Medulla oblongata (tissue), 1 donor: ENCODE results near the gene GULP1.
"Not testable (repeated sequence)": the region's sequence is repeated elsewhere in the genome, so short reads cannot be mapped to it uniquely, and the experiment has no call there.

Experiments
- DNase-seq: peaks from one replicate; pipeline ENCODE4 v3.0.0-alpha.2; 2015; ENCODE audit errors: extremely low spot score

The GULP1 gene

DNA sequence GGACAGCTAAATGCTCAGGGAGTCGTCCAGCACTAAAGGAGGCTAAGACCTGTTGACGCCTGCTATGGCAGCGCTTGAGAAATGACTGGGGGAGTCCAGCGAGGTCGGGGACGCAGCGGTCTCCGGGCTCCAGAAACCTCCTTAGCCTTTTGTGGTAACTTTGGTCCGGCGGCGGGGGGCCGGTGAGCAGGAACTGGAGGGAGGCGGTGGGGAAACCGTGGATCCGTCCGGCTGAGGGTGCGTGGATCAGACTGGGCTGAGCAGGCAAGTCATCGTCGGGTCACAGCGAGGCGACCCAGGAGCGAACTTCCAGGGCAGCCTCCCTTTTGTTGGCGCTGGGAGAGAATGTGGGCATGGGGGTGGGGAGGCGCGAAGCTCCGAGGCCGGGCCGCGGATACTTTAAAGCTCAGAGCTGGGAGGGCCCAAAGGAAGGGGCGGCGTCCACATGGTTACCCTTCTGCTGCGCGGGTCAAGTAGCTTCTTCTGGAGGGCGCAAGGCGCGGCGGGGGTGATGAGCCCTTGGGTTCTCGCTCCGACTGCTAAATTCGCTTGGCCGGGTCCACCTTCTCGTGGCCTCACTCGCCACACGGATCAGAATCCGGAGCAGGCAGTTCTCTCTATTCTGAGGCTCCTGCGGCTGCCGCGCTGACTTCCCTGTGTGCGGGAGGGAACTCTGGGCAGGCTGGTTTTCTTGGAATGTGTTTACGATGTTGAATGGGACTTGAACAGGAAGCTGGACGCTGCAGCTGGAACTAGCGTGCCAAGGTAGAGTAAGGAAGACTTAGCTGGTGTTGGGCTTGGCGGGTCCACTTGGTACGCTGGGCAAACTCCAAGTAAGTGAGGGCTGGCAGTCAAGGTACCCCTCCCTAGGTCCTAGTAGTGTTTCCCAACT is 920 bp downstream of the GULP1 start:
- peak; percentile 26 for DNase-seq

DNA sequence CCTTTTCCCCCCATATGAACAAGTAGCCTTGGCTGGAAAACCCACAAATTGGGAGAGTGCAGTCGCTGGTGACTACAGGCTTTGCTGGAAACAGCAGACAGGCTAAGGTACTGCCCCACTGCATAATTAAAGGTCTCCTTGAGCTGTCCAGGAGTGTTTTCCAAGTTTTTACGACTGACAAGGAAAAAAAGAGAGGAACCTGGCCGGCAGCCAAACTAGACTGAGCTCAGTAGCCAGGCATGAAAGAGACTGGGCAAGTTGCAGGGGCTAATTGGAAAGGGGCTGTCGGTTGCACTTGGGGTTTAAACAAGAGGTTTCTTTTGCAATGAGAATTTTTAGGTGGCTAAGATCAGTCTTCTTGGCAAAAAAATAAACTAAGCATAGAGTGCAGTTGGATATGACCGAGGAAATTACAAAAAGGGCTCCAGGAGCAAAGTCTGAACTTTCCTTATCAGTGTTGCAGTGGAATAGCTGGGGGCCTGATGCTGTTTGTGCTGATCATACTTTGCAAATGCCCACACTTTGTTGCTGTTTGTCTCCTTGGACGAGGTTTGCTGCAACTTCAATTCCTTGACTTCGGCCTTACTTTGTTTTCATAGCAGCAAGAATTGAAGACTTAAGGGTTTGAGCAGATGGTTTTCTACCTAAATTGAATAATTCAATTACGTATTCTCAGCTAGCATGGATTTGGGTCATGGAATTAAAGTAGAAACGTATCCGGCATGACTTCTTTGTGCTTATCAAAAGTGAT is 2.1 kb downstream of the GULP1 start:
- peak; percentile 56 for DNase-seq

DNA sequence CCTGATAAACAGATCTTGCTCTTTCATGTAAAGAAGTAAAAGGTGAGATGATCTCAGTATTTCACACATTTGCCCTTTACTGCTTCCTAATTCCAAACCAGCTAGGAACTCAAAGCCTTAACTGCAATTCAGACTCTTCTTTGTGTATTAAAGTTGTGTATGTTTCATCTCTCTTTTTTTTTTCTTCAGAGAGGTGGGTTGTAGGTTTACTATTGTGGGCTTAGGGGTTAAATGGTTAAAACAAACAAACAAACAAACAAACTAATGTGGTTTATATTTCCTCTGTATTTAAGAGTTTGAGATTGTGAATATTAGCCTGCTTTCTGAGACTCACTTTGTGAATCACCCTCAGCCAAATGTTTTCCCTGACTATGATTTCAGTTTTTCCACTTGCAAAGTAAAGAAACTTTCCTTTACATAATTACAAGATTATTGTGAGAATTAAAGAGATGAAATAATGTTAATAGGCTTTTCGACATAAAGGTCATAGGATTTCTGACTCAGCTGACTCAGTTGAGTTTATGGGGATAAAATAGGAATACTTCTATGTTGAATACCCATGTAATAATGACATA is 2.8 kb downstream of the GULP1 start:
- DNase-seq = no peak

DNA sequence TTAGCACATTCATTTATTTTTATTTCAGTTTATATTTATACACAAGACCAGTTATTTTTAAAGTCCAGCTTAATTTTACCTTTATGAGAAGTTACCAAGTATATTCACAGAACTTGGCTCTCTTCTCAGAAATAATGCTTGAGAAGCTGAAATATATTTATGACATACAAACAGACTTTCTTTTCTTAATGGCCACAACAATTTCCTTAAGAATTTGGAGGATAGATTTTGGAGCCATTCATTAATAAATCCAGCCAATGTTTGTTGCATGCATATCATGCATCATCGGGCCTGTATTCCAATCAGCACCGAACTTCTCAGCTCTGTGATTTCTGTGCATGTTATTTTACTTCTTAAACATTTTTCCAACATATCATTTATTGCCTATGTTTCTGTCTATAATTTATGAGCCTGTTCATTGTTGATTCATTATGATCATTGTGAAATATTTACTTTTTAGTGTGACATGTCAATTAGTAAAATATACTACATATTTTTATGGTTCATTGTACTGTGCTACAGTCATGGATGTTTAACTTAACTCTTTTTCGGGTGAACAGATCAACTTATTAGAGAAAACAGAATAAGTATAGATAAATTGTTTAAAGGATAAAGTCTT is 3.5 kb downstream of the GULP1 start:
- DNase-seq = no peak

DNA sequence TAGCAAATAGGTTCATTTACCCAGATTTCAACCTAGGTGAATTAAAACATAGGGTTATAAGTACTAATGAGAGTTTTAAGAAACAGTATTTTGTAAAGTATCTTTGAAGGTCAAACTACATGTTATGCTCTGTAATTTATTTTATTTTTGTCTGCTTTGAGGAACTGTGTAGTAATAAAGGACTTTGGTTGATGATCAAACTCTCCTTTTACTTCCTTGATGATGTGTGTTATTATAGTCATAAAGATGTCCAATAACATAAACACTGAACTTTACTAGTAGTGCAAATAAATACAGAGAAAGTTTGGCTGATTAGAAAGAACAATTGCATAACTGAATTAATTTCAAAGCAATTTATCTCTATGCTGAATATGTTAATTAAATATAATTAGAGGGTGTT is 6.3 kb downstream of the GULP1 start:
- no peak for DNase-seq

DNA sequence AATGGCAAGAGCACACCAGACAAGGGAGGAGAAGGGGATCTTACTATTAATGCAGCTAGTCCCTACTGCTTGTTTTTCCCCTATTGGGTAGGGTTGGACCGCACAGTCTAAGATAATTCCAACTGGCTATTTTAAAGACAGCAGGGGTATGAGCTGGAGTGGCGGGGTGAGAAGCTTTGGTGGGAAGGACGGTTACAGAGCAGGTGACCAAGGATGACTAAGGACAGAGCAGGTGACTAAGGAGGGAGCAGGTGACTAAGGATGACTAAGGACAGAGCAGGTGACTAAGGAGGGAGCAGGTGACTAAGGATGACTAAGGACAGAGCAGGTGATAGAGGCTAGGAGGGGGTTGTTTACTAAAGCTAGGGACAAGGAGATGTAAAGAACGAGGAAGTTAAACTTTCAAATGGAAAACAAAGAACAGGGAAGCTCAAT is 7.3 kb downstream of the GULP1 start:
- not testable (repeated sequence) for DNase-seq

DNA sequence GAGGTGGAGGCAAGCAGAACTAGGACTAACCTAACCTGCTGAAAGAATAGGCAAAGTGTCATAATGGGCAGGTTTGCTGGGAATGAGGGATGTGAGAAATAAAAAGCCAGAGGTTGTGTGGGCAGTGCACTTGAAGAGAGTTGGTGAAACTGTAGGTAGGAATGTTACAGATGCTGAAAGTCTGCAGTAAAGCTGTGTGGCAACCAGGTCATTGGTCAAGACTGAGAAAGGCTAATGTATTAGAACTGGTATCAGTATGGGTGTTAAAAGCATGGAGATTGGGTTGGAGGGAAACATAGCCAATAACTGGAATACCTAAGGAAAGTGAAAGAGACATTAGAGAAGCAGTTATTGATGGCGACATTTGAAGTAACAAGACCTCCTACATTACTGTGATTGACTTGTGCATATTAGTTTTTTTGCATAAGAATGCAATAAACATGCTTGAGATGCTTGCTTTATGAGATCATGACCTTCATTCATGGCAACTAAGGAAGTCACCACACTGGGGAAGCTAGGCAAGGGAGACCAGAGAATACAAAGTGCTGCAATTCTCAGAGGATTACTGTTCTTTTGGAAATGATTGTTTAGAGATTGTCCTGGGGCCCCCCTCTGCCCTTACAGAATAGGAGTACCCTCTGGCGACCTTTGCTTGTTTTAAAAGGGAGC is 11.8 kb downstream of the GULP1 start:
- no peak for DNase-seq

DNA sequence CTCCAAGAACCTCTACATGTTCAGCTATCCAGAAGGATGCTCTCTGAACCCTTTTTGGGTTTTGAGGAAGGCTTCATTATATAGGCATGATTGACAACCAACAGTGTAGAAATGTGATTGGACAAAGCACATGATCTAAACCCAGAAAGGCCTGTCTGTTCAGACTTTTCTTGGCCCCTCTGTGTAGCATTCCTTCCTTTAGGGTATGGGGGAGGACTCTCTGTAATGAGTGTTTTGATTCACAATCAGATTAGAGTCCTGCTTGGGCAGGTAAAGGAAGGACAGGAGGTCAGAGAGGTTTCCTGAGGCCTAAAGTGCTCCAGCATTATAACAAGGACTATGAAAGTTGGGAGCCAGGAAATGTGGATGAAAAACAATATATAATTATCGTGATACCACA is 13.6 kb downstream of the GULP1 start:
- DNase-seq = no peak

DNA sequence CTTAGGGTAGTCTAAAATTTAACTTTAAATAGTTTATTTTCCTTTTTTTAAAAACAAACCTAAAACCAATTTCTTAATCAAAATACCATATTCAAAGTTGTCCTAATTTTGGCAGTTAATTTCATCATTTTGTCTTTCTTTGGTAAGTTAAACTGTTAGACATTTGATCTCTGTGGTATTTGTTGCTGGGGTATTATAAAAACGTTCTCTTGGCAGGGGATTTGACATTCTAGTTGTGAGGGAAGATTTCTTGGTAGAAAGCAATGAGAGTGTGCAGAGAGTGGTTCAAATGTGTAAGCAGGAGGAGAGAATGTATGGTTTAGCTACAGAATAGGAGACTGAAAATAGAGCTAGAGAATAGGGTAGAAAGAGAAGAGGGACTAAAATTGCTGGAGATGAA is 14.6 kb downstream of the GULP1 start:
- DNase-seq = no peak

DNA sequence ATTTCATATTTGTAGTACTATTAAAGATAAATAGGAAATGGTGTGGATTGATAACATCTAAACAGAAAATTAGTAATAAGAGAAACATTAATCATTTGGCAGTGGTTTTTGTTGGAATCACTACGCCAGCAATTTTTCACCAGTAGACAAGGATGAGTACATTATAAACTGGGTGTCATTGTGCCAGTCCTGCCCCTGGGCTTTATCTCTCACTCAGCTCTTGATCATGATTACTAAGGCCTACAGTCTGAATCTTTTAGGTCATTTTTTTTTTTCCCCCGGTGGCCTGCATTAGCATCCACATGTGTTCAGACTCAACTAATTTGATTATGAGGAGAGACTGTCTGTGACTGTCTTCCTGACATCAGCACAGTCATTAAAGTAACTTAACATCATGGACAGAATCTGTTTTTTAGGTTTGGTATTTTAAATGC is 16.2 kb downstream of the GULP1 start:
- DNase-seq = no peak

DNA sequence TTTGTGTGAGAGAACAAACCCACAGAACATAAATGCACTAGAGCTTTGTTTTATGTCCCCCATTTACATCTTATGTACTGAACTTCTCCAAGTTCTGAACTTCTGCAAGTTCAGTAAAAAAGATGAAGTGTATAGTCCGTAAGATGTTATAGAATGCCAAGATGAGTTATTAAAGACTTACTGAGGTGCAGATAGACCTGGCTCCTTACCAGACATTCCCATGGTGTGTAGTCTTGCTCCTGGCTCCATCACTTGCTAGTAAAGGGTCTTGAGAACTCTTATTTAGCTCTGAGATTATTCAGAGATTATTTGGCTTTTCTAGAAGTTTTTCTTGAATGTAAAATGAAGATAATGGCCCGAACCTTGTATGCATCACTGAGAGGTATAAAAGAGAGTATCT is 16.8 kb downstream of the GULP1 start:
- no peak for DNase-seq

DNA sequence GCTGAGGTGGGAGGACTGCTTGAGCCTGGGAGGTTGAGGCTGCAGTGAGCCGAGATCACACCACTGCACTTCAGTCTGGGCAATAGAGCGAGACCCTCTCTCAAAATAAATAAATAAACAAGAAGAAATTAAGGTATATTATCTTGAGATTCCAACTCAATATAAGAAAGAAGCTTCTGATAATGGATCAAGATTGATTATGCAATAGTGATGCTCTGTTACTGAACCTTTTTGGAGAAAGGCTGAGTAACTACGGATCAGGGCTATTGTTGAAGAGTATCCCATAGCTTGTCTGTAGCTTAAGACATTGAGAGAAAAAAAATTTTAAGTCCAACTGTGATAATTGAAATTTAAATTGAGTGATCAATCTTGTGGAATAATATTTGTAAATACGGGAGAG is 17.7 kb downstream of the GULP1 start:
- DNase-seq = no peak

DNA sequence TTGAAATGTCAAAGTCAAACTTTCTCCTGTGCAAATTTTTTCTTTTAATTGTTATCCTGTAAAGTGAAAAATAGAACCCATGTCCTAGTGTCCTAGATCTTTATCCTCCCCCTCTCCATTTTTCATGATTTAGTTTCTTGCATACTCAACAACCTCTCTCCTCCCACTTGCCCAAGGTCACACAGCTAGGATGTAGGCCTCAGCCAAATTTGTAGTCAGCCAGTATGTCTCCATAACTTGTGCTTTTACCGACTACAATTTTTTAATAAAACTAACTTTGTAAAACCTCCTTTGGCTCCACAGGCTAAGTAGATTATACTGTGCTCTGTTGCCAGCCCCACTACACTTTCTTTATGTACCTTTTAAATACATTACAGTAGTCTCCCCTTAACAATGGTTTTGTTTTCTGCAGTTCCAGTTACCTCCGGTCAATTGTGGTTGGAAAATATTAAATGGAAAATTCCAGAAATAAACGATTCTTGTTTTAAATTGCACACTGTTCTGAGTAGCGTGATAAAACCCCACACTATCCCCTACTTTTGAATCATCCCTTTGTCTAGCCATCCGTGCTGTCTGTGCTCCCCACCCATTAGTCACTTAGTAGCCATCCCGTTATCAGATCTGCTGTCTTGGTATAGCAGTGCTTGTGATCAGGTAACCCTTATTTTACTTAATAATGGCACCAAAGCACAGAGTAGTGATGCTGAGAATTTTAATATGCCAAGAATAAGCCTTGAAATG is 22.8 kb downstream of the GULP1 start:
- no peak for DNase-seq

DNA sequence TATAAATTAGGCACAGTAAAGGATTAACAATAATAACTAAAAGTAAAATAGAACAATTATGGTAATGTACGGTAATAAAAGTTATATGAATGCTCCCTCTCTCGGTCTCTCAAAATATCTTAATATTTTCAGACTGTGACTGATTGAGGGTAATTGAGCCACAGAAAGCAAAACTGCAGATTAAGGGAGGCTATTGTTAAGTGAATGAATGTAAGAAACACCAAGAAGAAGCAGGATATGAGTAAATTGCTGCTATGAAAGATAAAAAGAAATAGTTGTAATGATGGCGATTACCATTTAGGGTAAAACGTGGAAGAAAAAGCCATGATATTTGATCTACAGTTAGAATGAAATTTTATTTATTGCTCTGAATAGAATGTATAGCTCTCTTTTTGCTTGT is 24.1 kb downstream of the GULP1 start:
- no peak for DNase-seq

DNA sequence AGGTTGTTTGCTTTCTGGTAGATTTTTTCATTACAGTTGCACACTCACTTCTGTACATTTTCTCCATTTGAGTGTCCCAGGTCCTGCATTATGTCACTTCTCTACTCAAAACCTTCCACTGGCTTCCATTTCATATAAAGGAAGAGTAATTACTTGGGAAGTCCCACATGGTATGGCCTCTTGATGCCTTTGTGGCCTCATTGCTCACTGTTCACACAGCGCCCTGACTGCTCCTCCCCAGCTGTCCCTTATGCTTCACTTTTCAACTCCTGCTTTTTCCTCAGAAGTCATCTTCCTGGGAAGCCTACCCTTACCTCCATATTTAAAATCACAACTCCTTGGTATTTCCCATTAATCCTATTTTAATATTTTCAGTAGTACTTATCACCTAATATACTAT is 24.7 kb downstream of the GULP1 start:
- no peak for DNase-seq

DNA sequence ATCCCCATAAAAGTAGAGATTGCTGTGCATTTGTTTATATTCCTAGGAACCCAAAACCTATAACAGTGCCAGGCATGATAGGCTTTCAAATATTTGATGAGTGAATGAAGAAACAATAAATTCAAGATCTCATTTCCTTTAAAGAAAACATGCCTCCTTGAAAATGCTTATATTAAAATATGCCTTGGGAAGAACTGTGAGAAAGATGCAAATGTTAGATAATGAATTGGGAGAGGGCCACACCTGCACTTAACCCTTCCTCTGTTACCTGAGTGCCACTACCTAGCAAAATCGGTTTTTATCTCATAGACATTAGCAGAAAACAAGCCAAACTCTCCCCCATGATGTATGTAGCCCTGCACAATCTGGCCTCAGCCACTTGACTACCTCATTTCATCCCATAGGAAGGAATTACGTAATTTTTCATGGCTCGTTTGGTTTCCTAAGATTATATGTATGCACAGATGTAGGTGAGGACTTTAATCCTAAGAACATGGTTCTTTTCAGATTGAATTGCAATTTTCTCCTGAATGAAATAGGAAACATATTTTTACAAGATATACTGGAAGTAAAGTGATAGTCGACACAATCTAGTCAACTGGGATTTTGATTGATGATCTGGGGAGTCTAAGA is 25.2 kb downstream of the GULP1 start:
- DNase-seq = no peak

DNA sequence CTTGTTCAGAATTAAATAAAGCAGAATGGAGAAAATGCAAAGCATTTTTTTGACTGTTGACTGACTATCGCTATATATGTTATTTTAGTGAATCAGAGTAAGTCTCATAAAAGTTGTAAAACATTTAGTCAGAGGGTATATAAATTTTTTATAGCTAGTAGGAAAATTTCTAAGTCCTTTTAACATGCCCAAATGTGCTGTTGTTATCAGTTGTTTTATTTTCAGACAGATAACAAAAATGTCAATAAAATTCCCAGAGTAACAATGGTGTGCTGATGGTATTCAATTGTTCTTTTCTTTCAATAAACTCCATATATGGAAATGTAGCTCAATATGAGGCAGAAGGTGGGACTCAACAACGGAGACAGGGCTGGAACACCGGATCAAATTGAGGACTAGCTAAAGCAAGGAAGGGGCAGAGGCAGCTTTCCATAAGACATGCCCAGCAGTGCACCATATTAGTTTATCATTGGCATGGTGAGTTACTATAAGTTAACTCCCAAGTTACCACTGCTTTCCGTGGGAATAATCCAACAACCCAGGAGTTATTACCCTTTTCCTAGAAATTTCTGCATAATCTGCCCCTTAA is 26.6 kb downstream of the GULP1 start:
- DNase-seq = no peak

DNA sequence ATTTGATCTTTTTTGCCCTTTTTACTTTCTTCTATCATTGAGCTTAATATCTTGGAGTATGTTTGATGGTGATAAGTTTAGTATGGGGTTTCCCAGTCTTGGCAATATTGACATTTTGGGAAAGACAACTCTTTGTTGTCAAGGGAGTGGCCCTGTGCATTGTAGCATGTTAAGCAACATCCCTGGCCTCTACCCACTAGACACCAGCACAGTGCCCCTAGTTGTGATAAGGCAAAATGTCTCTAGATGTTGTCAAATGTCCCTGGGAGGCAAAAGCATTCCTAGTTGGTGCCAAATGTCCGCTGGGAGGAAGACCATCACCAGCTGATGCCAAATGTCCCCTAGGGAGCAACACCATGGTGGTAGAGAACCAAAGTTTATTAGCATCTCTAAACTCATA is 28.2 kb downstream of the GULP1 start:
- no peak for DNase-seq

DNA sequence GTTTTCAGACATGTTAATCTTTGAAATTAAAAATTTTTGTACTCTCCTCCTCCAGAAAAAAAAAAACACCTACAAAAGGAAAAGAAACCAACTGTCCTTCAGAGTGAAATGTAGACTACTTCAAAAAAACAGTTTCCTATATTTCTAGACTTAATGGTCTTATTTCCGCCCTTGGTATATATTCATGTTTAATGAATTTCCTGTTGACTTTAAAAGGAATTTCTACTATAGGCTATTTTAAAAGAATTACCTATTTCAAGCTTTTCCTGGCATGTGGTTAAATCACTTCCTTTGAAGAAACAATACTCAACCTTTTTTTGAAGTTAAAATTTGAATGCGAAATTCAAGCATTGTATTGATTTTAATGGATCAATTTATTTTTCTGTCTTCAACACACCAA is 29.2 kb downstream of the GULP1 start:
- no peak for DNase-seq
